GM12891 (cell line): ENCODE measurements around the gene ROBO4.

ENCODE experiments used
- DNase-seq: peaks from one replicate; pipeline ENCODE4 v3.0.0; 2011; ENCODE audit warnings: low spot score; ENCODE audit not compliant: insufficient read length
- FAIRE-seq: peaks from 2 replicates; lab custom pipeline; 2011; peaks lifted over from hg19 to GRCh38; lab: Jason Lieb, UNC
- PAX5 ChIP-seq: IDR thresholded peaks from 2 replicates; pipeline ENCODE4 v1.6.1; 2011; ENCODE audit warnings: low read length, moderate library complexity, mild to moderate bottlenecking; ENCODE audit not compliant: insufficient read depth, severe bottlenecking
- POLR2A ChIP-seq: IDR thresholded peaks from 2 replicates; pipeline ENCODE4 v1.6.1; 2011; ENCODE audit warnings: low read depth, low read length, control low read depth
- POLR2AphosphoS5 ChIP-seq: IDR thresholded peaks from 2 replicates; pipeline ENCODE4 v1.6.1; 2011; ENCODE audit warnings: low read depth, low read length, control low read depth
- POU2F2 ChIP-seq: IDR thresholded peaks from 2 replicates; pipeline ENCODE4 v1.6.1; 2011; ENCODE audit warnings: low read depth, mild to moderate bottlenecking, control low read depth, low read length, moderate library complexity
- SPI1 ChIP-seq: IDR thresholded peaks from 2 replicates; pipeline ENCODE4 v1.6.1; 2011; ENCODE audit warnings: low read depth, low read length, control low read depth
- TAF1 ChIP-seq: IDR thresholded peaks from 2 replicates; pipeline ENCODE4 v1.6.1; 2011; ENCODE audit warnings: low read depth, low read length, control low read depth

The ROBO4 gene

GRCh38 chr11:124938206-124938765 lies 40.6 kb upstream of the ROBO4 start:
- FAIRE-seq (no peak), DNase-seq (no peak)
- TF ChIP-seq TAF1: no peak

GRCh38 chr11:124937336-124937935 lies 39.8 kb upstream of the ROBO4 start:
- no peak for DNase-seq
- TF ChIP-seq TAF1 (no peak), SPI1 (no peak), POLR2AphosphoS5 (no peak), POLR2A (no peak), POU2F2 (no peak), PAX5 (no peak)
- no peak for FAIRE-seq

GRCh38 chr11:124935548-124936514 lies 38.2 kb upstream of the ROBO4 start, which contains the start of gene HEPACAM:
Gene HEPACAM (minus strand): TSS chr11:124936047. CDS start chr11:124936006, 41 bp downstream.
- TF ChIP-seq TAF1 (no peak), SPI1 (no peak), POLR2A (no peak), PAX5 (no peak), POLR2AphosphoS5 (no peak), POU2F2 (no peak)
- DNase-seq (no peak), FAIRE-seq (no peak)

GRCh38 chr11:124934862-124935547 lies 37.3 kb upstream of the ROBO4 start:
- DNase-seq (no peak), FAIRE-seq (no peak)

GRCh38 chr11:124930799-124931198 lies 33.1 kb upstream of the ROBO4 start:
- TF ChIP-seq SPI1: peak; percentile 65
- TF ChIP-seq TAF1: no peak
- DNase-seq (no peak), FAIRE-seq (no peak)

More at GRCh38 chr11:124934862-124935547, 37.3 kb upstream of the ROBO4 start:
- TF ChIP-seq POLR2AphosphoS5 (no peak), PAX5 (no peak), SPI1 (no peak), POU2F2 (no peak), POLR2A (no peak), TAF1 (no peak)

- no peak for FAIRE-seq
- TF ChIP-seq POLR2A (no peak), POU2F2 (no peak), SPI1 (no peak), PAX5 (no peak), TAF1 (no peak), POLR2AphosphoS5 (no peak)
- DNase-seq: no peak
Observed at GRCh38 chr11:124928942-124929665, 31.4 kb upstream of the ROBO4 start.

- TF ChIP-seq PAX5 (no peak), SPI1 (no peak), POU2F2 (no peak), TAF1 (no peak), POLR2AphosphoS5 (no peak), POLR2A (no peak)
- DNase-seq (no peak), FAIRE-seq (no peak)
Observed at GRCh38 chr11:124923296-124923695, 25.6 kb upstream of the ROBO4 start.

- DNase-seq (no peak), FAIRE-seq (no peak)
- TF ChIP-seq TAF1: no peak
- no peak for TF ChIP-seq SPI1
- TF ChIP-seq POLR2AphosphoS5: no peak
- no peak for TF ChIP-seq PAX5
- no peak for TF ChIP-seq POU2F2
- no peak for TF ChIP-seq POLR2A
Observed at GRCh38 chr11:124922831-124923230, 25.2 kb upstream of the ROBO4 start.
